ENCODE results near the gene NPTX2. TPM values are rescaled to one million over a fixed set of nuclear protein-coding genes. Genes with fewer than 3 reads are reported as not detected.

Gene NPTX2
- total RNA-seq, 2 donors from 2014 or later = 0.53 to 1.3 TPM

DNA sequence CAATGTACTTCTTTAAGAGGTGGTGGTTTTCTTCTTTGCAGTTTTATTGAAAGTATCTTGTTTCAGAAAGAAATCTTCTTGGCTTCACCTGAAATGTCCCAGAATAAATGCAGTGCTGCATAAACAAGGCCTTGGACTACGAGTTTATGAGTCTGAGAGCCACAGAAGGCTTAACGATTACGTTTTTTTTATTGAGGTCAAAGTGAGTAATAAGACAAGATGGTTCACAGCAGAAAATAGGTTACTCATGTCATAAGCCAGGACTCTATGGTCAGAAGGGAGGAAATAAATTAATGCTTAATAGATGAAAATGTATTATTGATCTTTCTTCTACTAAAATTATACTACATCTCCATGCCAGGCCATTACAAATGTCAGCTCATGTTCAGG is 13.7 kb upstream of the NPTX2 start:
- Mint-ChIP-seq H3K9me3 (no peaks in the 10 kb centered on the region), H3K36me3 (ENCODE audit: low read depth) (no peaks in the 10 kb centered on the region), H3K27ac (no peak overlapping the region), H3K27me3 (ENCODE audit: insufficient read depth) (peaks cover 6% of the 10 kb centered on the region), H3K4me3 (no peak overlapping the region), H3K4me1 (no peaks in the 10 kb centered on the region)
- Histone ChIP-seq H3K9me3 (ENCODE audit: control insufficient read depth, low read length) (no peaks in the 10 kb centered on the region), H3K27ac (ENCODE audit: low read depth, low read length) (no peak overlapping the region), H3K27me3 (ENCODE audit: control insufficient read depth, insufficient read depth, low read length, poor library complexity, severe bottlenecking) (peaks cover 7% of the 10 kb centered on the region), H3K4me1 (ENCODE audit: control insufficient read depth, insufficient read depth, low read length) (no peaks in the 10 kb centered on the region), H3K4me3 (ENCODE audit: low read length) (no peak overlapping the region), H3K36me3 (ENCODE audit: control insufficient read depth, insufficient read depth, low read length) (no peaks in the 10 kb centered on the region), H3K9ac (ENCODE audit: extremely low read depth, low read length, poor library complexity, severe bottlenecking) (no peak overlapping the region)
- DNase-seq = no peak
- WGBS, 2 experiments (ENCODE audit: insufficient coverage in 1 of 2, insufficient read length in 1 of 2) = 83 to 92% methylated on average over 3 of the region's 3 CpGs
- TF ChIP-seq, protein P1, sequence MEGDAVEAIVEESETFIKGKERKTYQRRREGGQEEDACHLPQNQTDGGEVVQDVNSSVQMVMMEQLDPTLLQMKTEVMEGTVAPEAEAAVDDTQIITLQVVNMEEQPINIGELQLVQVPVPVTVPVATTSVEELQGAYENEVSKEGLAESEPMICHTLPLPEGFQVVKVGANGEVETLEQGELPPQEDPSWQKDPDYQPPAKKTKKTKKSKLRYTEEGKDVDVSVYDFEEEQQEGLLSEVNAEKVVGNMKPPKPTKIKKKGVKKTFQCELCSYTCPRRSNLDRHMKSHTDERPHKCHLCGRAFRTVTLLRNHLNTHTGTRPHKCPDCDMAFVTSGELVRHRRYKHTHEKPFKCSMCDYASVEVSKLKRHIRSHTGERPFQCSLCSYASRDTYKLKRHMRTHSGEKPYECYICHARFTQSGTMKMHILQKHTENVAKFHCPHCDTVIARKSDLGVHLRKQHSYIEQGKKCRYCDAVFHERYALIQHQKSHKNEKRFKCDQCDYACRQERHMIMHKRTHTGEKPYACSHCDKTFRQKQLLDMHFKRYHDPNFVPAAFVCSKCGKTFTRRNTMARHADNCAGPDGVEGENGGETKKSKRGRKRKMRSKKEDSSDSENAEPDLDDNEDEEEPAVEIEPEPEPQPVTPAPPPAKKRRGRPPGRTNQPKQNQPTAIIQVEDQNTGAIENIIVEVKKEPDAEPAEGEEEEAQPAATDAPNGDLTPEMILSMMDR (conservative IDR thresholded peaks at IDR 0.05) = no peak

DNA sequence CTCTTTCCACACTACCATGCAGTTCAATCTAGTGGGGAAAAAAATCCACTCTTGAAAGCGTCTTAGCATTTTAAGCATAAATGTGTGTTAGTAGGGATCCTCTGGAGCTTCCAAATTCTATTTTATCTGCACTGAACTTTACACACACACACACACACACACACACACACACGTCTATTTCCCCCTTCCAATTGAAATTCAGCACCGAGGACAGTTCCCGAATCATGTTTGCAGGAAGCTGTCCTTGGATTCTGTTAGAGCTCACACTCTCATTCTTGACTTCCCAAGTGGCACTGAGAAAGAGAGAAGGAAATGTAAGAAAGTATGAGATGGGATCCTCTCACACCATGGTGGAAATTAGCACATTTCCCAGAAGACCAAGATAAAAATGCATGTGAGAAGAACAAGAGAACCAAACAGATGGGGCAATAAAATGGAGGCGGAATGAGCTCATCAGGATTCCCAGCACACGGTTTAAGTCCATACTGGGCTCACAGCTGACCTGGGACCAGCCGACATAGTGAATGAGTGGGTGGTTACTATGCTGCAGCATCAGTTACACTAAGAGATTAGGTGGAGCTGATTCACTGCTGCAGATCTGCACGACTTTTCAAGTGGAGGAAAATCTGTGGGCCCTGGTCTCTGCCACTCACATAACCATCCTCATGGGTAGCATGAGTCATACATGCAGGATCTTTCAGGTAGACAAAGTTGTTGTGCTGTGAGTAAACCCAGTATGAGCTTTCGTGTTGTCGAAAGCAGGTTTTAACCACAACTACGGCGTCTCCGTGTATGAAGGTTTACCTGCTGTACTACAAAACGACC is 3.3 kb upstream of the NPTX2 start:
- H3K9me3 Mint-ChIP-seq = no peaks in the 10 kb centered on the region
- Histone ChIP-seq H3K36me3 (ENCODE audit: control insufficient read depth, insufficient read depth, low read length) (no peaks in the 10 kb centered on the region), H3K4me3 (ENCODE audit: low read length) (no peak overlapping the region), H3K27me3 (ENCODE audit: control insufficient read depth, insufficient read depth, low read length, poor library complexity, severe bottlenecking) (peaks cover 98% of the 10 kb centered on the region), H3K27ac (ENCODE audit: low read depth, low read length) (no peak overlapping the region), H3K9me3 (ENCODE audit: control insufficient read depth, low read length) (no peaks in the 10 kb centered on the region), H3K9ac (ENCODE audit: extremely low read depth, low read length, poor library complexity, severe bottlenecking) (no peak overlapping the region), H3K4me1 (ENCODE audit: control insufficient read depth, insufficient read depth, low read length) (no peaks in the 10 kb centered on the region)
- 62 to 75% methylated on average over 11 to 14 of the region's 14 CpGs for WGBS, 2 experiments (ENCODE audit: insufficient coverage in 1 of 2, insufficient read length in 1 of 2)
- no peaks in the 10 kb centered on the region for H3K4me1 Mint-ChIP-seq
- peak; percentile 78 for DNase-seq
- H3K36me3 Mint-ChIP-seq (ENCODE audit: low read depth) = no peaks in the 10 kb centered on the region
- no peak overlapping the region for H3K27ac Mint-ChIP-seq
- H3K4me3 Mint-ChIP-seq = no peak overlapping the region
- peaks cover 87% of the 10 kb centered on the region for H3K27me3 Mint-ChIP-seq (ENCODE audit: insufficient read depth)
- TF ChIP-seq, protein P1 (conservative IDR thresholded peaks at IDR 0.05) = no peak

DNA sequence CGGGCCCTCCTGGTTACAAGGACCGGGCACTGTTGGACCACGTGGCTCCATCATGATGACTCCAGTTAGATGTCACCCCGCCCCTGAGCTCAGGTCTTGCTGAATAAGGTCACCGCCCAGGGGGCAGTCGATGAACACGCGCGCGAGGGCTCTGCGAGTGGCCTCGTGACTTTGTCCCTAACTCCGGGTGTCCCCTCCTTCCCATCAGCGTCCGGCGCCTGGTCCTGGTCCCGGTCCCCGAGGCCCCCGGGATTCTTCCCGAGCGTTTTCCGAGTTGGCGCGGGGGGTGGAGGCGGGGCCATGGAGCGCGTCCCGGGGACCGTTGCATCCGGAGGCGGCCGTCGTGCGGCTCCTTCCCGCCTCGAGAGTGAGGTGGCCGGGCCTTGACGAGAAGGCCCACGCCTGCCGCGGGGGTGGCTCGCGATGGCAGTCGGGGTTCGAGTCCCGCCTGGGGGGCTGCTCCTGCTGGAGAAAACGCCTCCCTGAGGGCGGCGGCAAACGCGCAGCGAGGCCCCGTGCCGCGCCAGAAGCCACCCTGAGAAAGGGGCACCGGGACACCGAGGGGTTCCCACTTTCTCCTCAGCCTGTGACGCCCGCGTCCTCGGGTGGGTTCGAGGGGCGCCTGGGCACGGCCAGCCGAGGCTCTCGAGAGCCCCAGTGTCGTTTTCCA is 569 bp upstream of the NPTX2 start:
- H3K4me3 ChIP-seq (ENCODE audit: low read length) = no peak overlapping the region
- TF ChIP-seq, protein P1 (conservative IDR thresholded peaks at IDR 0.05) = no peak
- WGBS, 2 experiments (ENCODE audit: insufficient coverage in 1 of 2, insufficient read length in 1 of 2) = 6% methylated on average over 30 to 67 of the region's 67 CpGs
- Mint-ChIP-seq H3K9me3 (no peaks in the 10 kb centered on the region), H3K36me3 (ENCODE audit: low read depth) (no peaks in the 10 kb centered on the region), H3K4me3 (no peak overlapping the region), H3K27ac (no peak overlapping the region), H3K4me1 (no peaks in the 10 kb centered on the region), H3K27me3 (ENCODE audit: insufficient read depth) (peaks cover 87% of the 10 kb centered on the region)
- peaks cover 98% of the 10 kb centered on the region for H3K27me3 ChIP-seq (ENCODE audit: control insufficient read depth, insufficient read depth, low read length, poor library complexity, severe bottlenecking)
- no peak overlapping the region for H3K27ac ChIP-seq (ENCODE audit: low read depth, low read length)
- no peaks in the 10 kb centered on the region for H3K9me3 ChIP-seq (ENCODE audit: control insufficient read depth, low read length)
- DNase-seq = peak; percentile 69
- no peaks in the 10 kb centered on the region for H3K4me1 ChIP-seq (ENCODE audit: control insufficient read depth, insufficient read depth, low read length)
- H3K9ac ChIP-seq (ENCODE audit: extremely low read depth, low read length, poor library complexity, severe bottlenecking) = no peak overlapping the region
- H3K36me3 ChIP-seq (ENCODE audit: control insufficient read depth, insufficient read depth, low read length) = no peaks in the 10 kb centered on the region
